ENCODE results near the gene METTL24.
A peak's percentile ranks its signal among the peaks of the same experiment; 100 is the strongest.
"Not testable (repeated sequence)": the region's sequence is repeated elsewhere in the genome, so short reads cannot be mapped to it uniquely, and the experiment has no call there.

Gene METTL24

GRCh38 chr6:110250838-110251237 is 107.3 kb downstream of the METTL24 start:
- TF ChIP-seq CTCF (IDR thresholded peaks at IDR 0.05; ENCODE audit: low read depth, low read length) = no peak
- DNase-seq (ENCODE audit: low read depth in 2 of 2) = no peak

DNA sequence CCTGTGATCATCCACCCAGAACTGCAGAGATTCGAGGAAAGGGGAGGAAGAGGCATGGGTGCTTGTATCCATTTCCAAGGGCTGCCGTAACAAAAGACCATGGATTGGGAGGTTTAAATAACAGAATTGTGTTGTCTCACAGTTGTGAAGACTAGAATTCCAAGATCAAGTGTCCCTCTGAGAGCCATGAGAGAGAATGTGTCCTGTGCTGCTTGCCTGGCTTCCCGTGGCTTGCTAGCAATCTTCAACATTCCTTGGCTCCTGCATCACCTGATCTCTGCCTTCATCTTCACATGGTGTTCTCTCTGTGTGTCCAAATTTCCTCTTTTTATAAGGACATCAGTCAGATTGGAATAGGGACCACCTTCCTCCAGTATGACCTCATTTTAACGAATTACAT is 108.1 kb downstream of the METTL24 start:
- no peak overlapping the region for H3K4me3 ChIP-seq (replicated peaks in 1 of 2; ENCODE audit: low read depth in 2 of 2, low read length in 2 of 2)
- no peak for DNase-seq (ENCODE audit: low read depth in 2 of 2)
- TF ChIP-seq CTCF (IDR thresholded peaks at IDR 0.05; ENCODE audit: low read depth, low read length) = no peak

More at GRCh38 chr6:110250838-110251237, 107.3 kb downstream of the METTL24 start:
- no peak overlapping the region for H3K4me3 ChIP-seq (replicated peaks in 1 of 2; ENCODE audit: low read depth in 2 of 2, low read length in 2 of 2)

- TF ChIP-seq CTCF (IDR thresholded peaks at IDR 0.05; ENCODE audit: low read depth, low read length) = no peak
- H3K4me3 ChIP-seq (replicated peaks in 1 of 2; ENCODE audit: low read depth in 2 of 2, low read length in 2 of 2) = no peak overlapping the region
- DNase-seq (ENCODE audit: low read depth in 2 of 2) = no peak
These were observed 111.1 kb downstream of the METTL24 start for GRCh38 chr6:110246900-110247546.

DNA sequence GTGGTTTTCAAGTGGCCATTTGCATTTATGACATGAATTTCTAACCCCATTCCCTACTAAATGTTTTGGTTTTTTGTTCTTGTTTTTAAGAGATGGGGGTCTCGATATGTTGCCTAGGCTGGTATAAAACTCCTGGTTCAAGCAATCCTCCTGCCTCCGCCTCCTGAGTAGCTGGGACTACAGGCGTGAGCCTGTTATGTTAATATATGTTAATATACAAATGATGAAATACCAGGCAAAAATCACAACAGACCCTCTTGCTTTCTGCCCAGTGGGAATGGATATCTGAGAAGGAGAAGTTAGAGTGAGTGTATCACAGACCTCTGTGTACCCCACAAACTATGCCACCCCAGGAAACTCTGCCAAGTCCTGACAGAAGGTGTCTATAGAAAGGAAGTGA is 111.8 kb downstream of the METTL24 start:
- no peak for DNase-seq (ENCODE audit: low read depth in 2 of 2)
- TF ChIP-seq CTCF (IDR thresholded peaks at IDR 0.05; ENCODE audit: low read depth, low read length) = no peak
- H3K4me3 ChIP-seq (replicated peaks in 1 of 2; ENCODE audit: low read depth in 2 of 2, low read length in 2 of 2) = no peak overlapping the region

DNA sequence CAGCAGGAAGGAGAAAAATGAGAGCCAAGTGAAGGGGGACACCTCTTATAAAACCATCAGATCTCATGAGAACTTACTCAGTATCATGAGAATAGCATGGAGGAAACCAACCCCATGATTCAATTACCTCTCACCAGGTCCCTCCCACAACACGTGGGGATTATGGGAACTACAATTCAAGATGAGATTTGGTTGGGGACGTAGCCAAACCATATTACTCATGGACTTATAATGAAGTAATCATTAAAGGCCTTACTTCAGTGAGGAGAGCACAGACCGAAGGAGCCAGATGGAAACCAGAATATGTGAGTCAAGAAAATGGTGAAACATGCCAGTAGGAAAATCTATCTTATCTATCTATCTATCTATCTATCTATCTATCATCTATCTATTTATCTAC is 113.5 kb downstream of the METTL24 start:
- DNase-seq (ENCODE audit: low read depth in 2 of 2) = peak in 1 of 2 donors; percentile 38
- H3K4me3 ChIP-seq (replicated peaks in 1 of 2; ENCODE audit: low read depth in 2 of 2, low read length in 2 of 2) = not testable (repeated sequence)

GRCh38 chr6:110239526-110240274 is 118.4 kb downstream of the METTL24 start:
- H3K4me3 ChIP-seq (replicated peaks in 1 of 2; ENCODE audit: low read depth in 2 of 2, low read length in 2 of 2) = no peak overlapping the region
- no peak for DNase-seq (ENCODE audit: low read depth in 2 of 2)
- no peak for TF ChIP-seq CTCF (IDR thresholded peaks at IDR 0.05; ENCODE audit: low read depth, low read length)

DNA sequence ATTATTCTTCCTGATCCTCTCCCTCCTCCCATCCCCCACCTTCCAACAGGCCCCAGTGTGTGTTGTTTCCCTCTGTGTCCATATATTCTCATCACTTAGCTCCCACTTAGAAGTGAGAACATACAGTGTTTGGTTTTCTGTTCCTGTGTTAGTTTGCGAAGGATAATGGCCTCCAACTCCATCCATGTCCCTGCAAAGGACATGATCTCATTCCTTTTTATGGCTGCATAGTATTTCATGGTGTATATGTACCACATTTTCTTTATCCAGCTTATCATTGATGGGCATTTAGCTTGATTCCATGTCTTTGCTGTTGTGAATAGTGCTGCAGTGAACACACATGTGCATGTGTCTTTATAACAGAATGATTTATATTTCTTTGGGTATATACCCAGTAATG is 122.1 kb downstream of the METTL24 start:
- H3K4me3 ChIP-seq (replicated peaks in 1 of 2; ENCODE audit: low read depth in 2 of 2, low read length in 2 of 2) = not testable (repeated sequence)

More for the DNA sequence above, 122.1 kb downstream of the METTL24 start:
- DNase-seq (ENCODE audit: low read depth in 2 of 2) = not testable (repeated sequence)

Data from cardiac fibroblast (primary cell).